ENCODE measurements around the gene IGF2BP3. TPM values are rescaled to one million over a fixed set of nuclear protein-coding genes. Genes with fewer than 3 reads are reported as not detected.

Gene IGF2BP3
- total RNA-seq, 2 experiments from 2014 or later = 41.1 to 94.3 TPM

DNA sequence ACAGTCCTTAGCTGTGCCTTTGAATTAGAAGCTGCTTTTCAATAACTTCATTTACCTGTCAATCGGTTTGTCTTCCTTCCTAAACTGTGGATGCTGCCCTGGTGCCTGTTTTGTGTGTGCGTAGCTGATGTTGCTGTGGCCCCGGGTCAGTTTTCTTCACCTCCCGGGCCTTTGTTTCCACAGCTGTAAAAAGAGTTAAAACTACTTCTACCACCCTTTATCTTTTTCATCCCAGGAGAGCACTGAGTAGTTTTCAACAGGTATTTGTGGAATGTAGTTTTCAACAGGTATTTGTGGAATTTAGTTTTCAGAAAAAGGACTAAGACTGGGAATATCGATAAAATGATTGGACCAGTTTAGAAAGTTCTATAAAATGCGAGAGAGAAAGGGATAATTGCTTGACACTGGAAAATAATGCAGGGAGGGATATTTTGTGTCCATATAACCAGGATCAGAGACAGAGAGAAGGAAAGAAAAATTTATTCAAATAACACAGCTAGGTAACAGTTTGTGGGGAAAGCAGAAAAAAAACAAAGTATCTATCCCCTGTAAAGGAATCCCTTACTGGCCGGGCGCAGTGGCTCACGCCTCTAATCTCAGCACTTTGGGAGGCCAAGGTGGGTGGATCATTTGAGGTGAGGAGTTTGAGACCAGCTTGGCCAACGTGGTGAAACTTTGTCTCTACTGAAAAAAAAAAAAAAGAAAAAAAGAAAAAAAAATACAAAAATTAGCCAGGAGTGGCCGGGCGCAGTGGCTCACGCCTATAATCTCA lies 15.9 kb upstream of the IGF2BP3 start:
- TF ChIP-seq EZH2phosphoT487 (IDR thresholded peaks at IDR 0.05; ENCODE audit: borderline replicate concordance, low read depth, low read length) = no peak
- TF ChIP-seq, protein P1, sequence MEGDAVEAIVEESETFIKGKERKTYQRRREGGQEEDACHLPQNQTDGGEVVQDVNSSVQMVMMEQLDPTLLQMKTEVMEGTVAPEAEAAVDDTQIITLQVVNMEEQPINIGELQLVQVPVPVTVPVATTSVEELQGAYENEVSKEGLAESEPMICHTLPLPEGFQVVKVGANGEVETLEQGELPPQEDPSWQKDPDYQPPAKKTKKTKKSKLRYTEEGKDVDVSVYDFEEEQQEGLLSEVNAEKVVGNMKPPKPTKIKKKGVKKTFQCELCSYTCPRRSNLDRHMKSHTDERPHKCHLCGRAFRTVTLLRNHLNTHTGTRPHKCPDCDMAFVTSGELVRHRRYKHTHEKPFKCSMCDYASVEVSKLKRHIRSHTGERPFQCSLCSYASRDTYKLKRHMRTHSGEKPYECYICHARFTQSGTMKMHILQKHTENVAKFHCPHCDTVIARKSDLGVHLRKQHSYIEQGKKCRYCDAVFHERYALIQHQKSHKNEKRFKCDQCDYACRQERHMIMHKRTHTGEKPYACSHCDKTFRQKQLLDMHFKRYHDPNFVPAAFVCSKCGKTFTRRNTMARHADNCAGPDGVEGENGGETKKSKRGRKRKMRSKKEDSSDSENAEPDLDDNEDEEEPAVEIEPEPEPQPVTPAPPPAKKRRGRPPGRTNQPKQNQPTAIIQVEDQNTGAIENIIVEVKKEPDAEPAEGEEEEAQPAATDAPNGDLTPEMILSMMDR (conservative IDR thresholded peaks at IDR 0.05; ENCODE audit: low read length) = no peak
- no peaks in the 10 kb centered on the region for H4K20me1 ChIP-seq (ENCODE audit: insufficient read depth, low read length)
- CTCF ChIA-PET (ENCODE audit: unreplicated experiment) = no interaction called here
- H3K9me3 ChIP-seq (ENCODE audit: low read length) = no peaks in the 10 kb centered on the region
- POLR2A ChIA-PET = interaction anchor here (0.8 to 1.3 kb wide), 2 partner anchors 14 to 37 kb away, joined by 3 read pairs; no protein-coding TSS in a partner anchor
- H3K79me2 ChIP-seq (ENCODE audit: insufficient read depth, low read depth, low read length) = peaks cover 4% of the 10 kb centered on the region; the same call in 1 of the 2 replicates
- intact Hi-C loops (cut with micrococcal nuclease; ENCODE audit: unreplicated experiment) = no loop called here
- H2AFZ ChIP-seq (ENCODE audit: low read length) = no peak overlapping the region
- BruUV-seq (replicated peaks) = no TSS peak
- H3K4me1 ChIP-seq (ENCODE audit: insufficient read depth, low read length, poor library complexity, severe bottlenecking) = peaks cover 9% of the 10 kb centered on the region
- no peak overlapping the region for H3K4me2 ChIP-seq (ENCODE audit: low read length)
- no peaks in the 10 kb centered on the region for H3K9me2 ChIP-seq (ENCODE audit: insufficient read depth, low read length)
- H3K4me3 ChIP-seq (ENCODE audit: low read depth, low read length, poor library complexity, severe bottlenecking) = no peak overlapping the region
- no peak overlapping the region for H3K27ac ChIP-seq (ENCODE audit: low read depth, low read length, poor library complexity, severe bottlenecking)
- no peak for DNase-seq (ENCODE audit: low spot score)
- H3K36me3 ChIP-seq (ENCODE audit: insufficient read depth, low read length) = no peaks in the 10 kb centered on the region

DNA sequence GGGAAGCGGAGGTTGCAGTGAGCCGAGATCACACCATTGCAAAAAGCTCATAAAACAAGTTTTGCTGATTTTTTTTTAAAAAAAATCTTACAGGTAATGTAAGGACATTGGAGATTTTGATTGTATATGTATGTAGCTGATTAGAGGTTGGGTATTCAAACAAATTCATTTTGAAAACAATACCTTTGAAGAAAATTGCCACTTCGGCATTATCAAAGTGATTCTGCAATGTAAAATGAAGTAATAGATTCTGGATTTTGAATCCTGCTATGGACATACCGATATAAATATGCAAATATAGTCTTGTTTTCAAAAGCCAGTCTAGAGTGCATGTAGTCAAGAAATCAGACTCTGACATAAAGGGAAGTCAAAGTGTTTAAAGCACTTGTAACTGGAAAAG lies 12.4 kb upstream of the IGF2BP3 start:
- Histone ChIP-seq H3K9me3 (ENCODE audit: low read length) (no peaks in the 10 kb centered on the region), H3K4me3 (ENCODE audit: low read depth, low read length, poor library complexity, severe bottlenecking) (no peak overlapping the region), H3K9me2 (ENCODE audit: insufficient read depth, low read length) (no peaks in the 10 kb centered on the region), H2AFZ (ENCODE audit: low read length) (no peak overlapping the region), H3K79me2 (ENCODE audit: insufficient read depth, low read depth, low read length) (peaks cover 16% of the 10 kb centered on the region; the same call in 1 of the 2 replicates), H4K20me1 (ENCODE audit: insufficient read depth, low read length) (no peaks in the 10 kb centered on the region), H3K36me3 (ENCODE audit: insufficient read depth, low read length) (peaks cover 5% of the 10 kb centered on the region; the same call in 1 of the 2 replicates), H3K4me2 (ENCODE audit: low read length) (no peak overlapping the region), H3K4me1 (ENCODE audit: insufficient read depth, low read length, poor library complexity, severe bottlenecking) (peaks cover 12% of the 10 kb centered on the region), H3K27ac (ENCODE audit: low read depth, low read length, poor library complexity, severe bottlenecking) (no peak overlapping the region)
- intact Hi-C loops (cut with micrococcal nuclease; ENCODE audit: unreplicated experiment) = no loop called here
- POLR2A ChIA-PET = interaction anchor here (0.7 to 1.6 kb wide), 4 partner anchors 10 to 54 kb away, joined by 3 to 4 read pairs (median 3); no protein-coding TSS in a partner anchor
- CTCF ChIA-PET (ENCODE audit: unreplicated experiment) = interaction anchor here (0.6 kb wide), 1 partner anchor 34 kb away, joined by 3 read pairs; no protein-coding TSS in a partner anchor
- BruUV-seq (replicated peaks) = no TSS peak
- TF ChIP-seq, protein P1 (conservative IDR thresholded peaks at IDR 0.05; ENCODE audit: low read length) = no peak
- no peak for TF ChIP-seq EZH2phosphoT487 (IDR thresholded peaks at IDR 0.05; ENCODE audit: borderline replicate concordance, low read depth, low read length)
- DNase-seq (ENCODE audit: low spot score) = no peak
